Right lobe of liver (tissue), 4 donors: Measurements from ENCODE around the gene DUXA.

Source experiments
- CTCF ChIP-seq, 4 donors: fragments of 200-600 bp in 3 of 4; fragments of 450-650 bp in 1 of 4; IDR thresholded peaks; one replicate each; pipeline versions ENCODE4 v1.5.1 to v1.8.0; 2016 to 2022; ENCODE audit warnings: antibody characterized with exemption in 4 of 4, mild to moderate bottlenecking in 2 of 4
- POLR2A ChIP-seq: fragments of 450-650 bp; IDR thresholded peaks from one replicate; pipeline ENCODE4 v1.6.1; 2017; ENCODE audit warnings: antibody characterized with exemption, mild to moderate bottlenecking
- donor health status: DM: no; HTN: no; CAD: no.
- donor health status: DM: no; HTN: no; CAD: no.
- donor health status: DM: no; HTN: yes; CAD: no.

- TF ChIP-seq CTCF (IDR thresholded peaks at IDR 0.05) (no peak), POLR2A (no peak)
Measured at GRCh38 chr19:57111329-57111644, 56.0 kb downstream of the DUXA start.
